NCI-H1105 treated with DMSO at 0.1 percent for 48 hours (cell line): ENCODE data around the gene CASK.
"Not testable (repeated sequence)": the region's sequence is repeated elsewhere in the genome, so short reads cannot be mapped to it uniquely, and the experiment has no call there.

ENCODE experiments used
- DNase-seq: peaks from one replicate; lab custom pipeline; 2025; lab: John Stamatoyannopoulos, UW

The CASK gene

DNA sequence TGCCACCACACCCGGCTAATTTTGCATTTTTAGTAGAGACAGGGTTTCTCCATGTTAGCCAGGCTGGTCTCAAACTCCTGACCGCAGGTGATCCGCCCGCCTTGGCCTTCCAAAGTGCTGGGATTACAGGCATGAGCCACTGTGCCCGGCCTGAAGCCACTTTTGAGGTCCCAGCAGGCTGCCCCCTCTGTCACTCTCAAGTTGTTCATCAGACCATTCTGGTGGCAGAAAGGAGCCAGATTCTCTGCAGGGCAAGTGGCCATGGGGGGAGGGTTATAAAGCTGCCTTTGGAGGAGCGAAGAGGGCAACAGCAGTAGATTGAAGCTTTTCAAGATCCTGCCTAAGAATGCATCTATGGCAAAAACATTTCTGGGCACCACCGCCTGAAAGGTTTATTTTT, 410.5 kb downstream of the CASK start:
- DNase-seq, result not testable (repeated sequence)

DNA sequence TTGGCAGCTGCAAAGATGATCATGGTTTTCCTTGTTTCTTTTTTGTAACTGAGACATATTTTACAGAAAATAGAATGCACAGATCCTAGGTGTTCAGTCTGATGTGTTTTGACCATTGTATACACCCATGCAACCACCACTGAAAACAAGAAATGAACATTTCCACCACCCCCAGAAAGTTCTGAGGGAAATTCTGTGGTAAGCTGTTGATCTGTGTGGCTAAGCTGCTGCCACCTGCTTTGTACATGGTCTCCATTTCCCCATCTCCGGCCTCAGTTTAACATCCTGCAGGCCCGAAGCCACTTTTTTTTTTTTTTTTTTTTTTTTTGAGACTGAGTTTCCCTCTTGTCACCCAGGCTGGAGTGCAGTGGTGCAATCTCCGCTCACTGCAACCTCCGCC, 411.0 kb downstream of the CASK start:
- DNase-seq, result no peak

- DNase-seq, result no peak
Observed at GRCh38 chrX:41507919-41508318, 415.4 kb downstream of the CASK start.

GRCh38 chrX:41502004-41502403, 421.4 kb downstream of the CASK start:
- DNase-seq, result no peak

DNA sequence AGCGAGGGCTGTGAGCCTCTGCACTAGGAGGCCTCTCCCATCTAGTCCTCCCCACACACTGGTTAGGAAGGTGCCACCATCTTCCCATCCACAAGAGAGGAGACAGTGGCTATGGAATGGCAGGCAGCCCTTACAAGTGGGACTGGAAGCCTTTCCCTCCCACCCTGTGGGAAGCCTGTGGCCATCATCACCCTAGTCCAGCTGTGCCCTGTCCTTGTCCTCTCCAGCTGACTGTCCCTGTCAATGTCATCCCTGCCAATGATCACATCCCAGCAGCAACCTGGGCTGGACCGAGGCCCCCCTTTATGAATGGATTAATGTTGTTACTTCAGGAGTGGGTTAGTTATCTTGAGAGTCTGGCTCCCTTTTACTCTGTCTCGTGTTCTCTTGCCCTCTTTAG, 423.4 kb downstream of the CASK start:
- DNase-seq, result no peak

DNA sequence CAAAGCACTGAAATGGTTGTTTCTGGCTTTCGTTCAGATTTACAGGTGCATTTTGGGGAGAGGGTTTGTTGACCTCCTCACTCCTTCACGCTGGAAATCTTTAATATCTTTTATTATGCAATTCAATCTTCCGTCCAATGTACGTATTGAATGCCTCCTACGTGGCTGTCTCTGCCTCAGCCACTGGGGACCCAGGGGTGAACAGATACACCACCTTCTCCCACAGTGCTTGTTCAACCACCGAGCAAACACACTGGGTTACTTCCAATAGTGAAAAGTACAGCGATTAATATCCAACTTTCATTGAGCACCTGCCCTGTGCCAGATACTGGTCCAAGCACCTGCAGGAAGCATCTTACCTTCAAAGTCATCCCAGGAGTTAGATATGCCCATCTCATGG, 424.2 kb downstream of the CASK start:
- no peak for DNase-seq

DNA sequence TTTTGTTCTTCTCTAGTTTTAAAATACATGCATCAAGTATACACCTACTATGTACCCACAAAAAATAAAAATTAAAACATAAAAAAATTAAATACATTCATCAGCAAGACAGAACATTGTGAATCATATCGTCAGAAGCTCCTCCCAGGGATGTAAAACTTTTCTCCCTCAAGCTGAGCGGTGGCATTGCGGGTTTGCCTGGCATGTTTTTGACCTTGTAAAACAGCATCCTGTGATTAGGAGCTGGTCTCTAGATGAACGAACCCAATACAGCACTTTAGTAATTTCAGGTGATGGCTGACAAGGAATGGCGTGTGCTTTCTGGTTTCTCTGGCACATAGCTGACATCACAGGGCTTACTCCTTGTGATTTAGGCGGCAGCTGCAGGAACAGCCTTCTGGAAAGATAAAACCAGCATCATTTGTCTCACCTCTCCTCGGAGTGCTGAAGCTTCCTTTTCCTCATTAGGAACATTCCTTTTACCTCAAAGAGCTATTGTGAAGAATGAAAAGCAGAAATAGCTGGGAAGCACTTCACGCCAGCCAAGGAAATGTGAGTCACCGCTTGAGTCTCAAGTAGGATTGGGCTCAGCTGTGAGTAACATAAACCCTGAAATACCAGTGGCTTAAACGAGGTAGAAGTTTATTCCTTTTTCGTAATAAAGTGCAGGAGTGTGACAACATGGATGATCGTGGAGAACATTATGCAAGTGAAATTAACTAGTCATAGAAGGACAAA, 431.9 kb downstream of the CASK start:
- no peak for DNase-seq

GRCh38 chrX:41490446-41490845, 432.9 kb downstream of the CASK start:
- DNase-seq, result no peak

GRCh38 chrX:41482154-41482850, 441.1 kb downstream of the CASK start:
- no peak for DNase-seq

DNA sequence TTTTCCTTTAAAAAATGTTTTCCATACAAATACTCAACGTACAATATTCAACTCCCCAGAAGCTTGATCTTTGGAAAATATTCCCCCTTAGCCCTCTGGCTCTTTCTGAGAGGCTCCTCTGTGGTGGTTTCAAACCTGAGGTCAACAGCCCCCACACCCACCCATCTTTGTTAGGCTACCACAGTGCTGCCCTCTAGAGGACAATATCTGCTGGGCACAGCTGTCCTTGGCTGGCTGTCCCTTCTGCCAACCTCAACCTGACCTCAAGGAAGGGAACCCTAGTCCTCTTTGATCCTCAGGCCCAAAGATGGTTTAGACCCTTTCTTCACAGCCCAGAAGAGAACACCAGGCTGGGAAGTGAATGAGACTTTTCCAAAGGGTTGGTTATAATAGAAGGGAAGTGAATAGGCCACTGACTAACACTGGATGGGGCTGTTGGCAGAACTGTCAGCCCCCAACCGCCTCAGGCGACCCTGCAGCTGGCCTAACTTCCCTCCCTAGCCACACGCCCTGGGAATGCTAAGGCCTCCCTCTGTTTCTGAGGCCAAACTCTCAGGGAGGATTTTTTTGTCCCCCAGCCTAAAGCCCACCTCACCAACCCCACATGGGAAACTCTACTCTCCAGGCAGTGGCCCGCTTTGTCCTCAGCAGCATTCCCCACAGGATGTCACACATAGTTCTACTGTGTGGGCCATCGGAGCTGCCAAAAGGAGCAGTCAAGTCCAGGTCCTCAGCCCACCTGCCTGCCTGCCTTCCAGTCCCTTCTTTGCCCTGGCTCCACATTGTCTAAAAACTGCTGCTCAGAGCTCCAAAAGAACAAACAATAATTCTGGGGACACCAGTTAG, 441.9 kb downstream of the CASK start:
- no peak for DNase-seq

- DNase-seq, result no peak
Observed at GRCh38 chrX:41480508-41481260, 442.7 kb downstream of the CASK start.

- DNase-seq, result no peak
Observed at GRCh38 chrX:41478381-41478911, 444.9 kb downstream of the CASK start.

- DNase-seq, result no peak
Observed at GRCh38 chrX:41475591-41476241, 447.6 kb downstream of the CASK start.

GRCh38 chrX:41475191-41475590, 448.2 kb downstream of the CASK start:
- no peak for DNase-seq

DNA sequence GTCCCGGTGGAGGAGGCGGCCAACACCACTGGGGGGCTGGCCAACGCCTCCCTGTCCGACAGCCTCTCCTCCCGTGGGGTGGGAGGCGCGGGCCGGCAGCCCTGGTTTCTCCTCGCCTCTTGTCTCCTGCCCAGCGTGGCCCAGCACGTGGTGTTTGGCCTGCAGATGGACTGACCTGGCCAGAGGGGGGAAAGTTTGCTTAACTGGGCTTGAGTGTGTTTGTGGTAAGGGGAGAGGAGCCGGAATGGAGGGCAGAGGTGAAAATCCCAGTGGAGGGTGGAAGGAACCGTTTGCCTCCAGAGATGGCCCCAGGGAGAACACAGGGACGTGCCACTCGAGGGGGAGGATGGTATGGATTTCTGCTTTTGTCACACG, 448.6 kb downstream of the CASK start:
- no peak for DNase-seq

DNA sequence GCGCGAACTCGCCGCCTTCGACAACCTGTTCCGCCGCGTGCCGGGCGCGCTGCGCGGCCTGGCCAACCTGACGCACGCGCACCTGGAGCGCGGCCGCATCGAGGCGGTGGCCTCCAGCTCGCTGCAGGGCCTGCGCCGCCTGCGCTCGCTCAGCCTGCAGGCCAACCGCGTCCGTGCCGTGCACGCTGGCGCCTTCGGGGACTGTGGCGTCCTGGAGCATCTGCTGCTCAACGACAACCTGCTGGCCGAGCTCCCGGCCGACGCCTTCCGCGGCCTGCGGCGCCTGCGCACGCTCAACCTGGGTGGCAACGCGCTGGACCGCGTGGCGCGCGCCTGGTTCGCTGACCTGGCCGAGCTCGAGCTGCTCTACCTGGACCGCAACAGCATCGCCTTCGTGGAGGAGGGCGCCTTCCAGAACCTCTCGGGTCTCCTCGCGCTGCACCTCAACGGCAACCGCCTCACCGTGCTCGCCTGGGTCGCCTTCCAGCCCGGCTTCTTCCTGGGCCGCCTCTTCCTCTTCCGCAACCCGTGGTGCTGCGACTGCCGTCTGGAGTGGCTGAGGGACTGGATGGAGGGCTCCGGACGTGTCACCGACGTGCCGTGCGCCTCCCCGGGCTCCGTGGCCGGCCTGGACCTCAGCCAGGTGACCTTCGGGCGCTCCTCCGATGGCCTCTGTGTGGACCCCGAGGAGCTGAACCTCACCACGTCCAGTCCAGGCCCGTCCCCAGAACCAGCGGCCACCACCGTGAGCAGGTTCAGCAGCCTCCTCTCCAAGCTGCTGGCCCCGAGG, 449.2 kb downstream of the CASK start:
- no peak for DNase-seq

- DNase-seq, result no peak
Observed at GRCh38 chrX:41472231-41472815, 451.0 kb downstream of the CASK start.

DNA sequence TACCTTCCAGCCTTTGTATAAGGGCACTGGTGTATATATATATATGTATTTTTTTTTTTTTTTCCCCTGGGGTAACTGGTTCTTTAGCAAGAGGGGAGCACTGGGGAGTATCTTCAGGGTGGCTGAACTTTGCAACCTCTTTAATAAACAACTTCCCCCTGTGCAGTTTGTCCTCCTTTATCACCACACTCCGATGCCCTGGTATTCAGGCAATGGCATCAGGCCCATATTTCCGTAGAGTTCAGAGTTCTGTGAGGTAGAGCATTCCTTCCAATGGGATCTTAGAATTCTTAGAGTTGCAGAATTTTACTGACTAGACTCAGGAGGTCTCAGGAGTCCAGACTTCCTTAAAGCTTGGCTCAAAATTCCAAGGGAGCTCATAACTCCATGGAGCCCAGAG, 451.6 kb downstream of the CASK start:
- no peak for DNase-seq

- DNase-seq, result no peak
Observed at GRCh38 chrX:41470706-41471105, 452.6 kb downstream of the CASK start.

DNA sequence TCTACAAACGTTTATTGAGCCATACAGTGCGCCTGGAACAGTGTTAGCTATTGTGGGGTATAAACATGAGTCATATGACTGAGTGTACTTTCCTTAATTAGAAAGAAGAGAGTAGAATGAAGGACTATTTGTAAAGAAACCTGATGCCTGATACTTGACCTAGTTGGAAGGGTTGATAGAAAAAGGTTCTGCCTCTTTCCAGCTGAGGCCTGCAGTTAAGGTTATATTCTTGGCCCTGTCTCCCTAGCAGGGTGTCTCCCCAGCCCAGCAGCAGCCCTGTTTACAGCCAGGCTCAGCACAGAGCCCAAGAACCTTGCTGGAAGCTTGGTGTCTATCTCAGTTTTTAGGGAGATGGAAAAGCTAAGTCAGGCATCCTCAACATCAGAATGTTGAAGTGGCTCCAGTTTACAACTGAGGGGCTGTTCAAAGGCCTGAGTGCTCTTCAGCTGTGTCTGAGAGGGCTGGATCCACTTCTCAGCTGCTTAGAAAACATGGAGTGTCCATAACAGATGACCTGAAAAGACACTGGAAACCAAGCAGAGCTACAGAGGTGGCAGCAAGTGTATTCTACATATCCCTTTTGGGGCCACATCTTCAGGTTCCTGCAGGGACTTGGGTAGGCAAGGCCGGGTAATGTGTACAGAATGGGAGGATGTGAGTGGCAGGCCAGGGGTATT, 454.6 kb downstream of the CASK start:
- peak; percentile 26 for DNase-seq
